ENCODE measurements around the gene ACBD4. TPM values are rescaled to one million over a fixed set of nuclear protein-coding genes. Genes with fewer than 3 reads are reported as not detected.

ACBD4 gene
- total and polyA plus RNA-seq, 2 of the 4 experiments (the other 2 are of a cell fraction): 2.3 to 5.7 TPM

- TF ChIP-seq RCOR1 (IDR thresholded peaks at IDR 0.05; ENCODE audit: insufficient replicate concordance, low read length) (no peak), MAFK (IDR thresholded peaks at IDR 0.05; ENCODE audit: low read depth, low read length) (no peak), MXI1 (IDR thresholded peaks at IDR 0.05; ENCODE audit: borderline replicate concordance, low read depth, low read length) (no peak), NFE2L2 (IDR thresholded peaks at IDR 0.05; ENCODE audit: low read depth, low read length) (no peak), CEBPB (IDR thresholded peaks at IDR 0.05; ENCODE audit: low read depth, low read length) (no peak), RFX5 (IDR thresholded peaks at IDR 0.05; ENCODE audit: low read depth, low read length) (no peak)
- H4K8ac ChIP-seq (ENCODE audit: low read depth in 2 of 2, low read length in 2 of 2): no peak overlapping the region; a peak in 1 of 4 replicates
- H3K9me1 ChIP-seq (ENCODE audit: insufficient read depth, low read length): no peaks in the 10 kb centered on the region
- H4K20me1 ChIP-seq (ENCODE audit: insufficient read depth, low read length): peaks cover 4% of the 10 kb centered on the region; the same call in 1 of the 2 replicates
- H3K14ac ChIP-seq (replicated peaks; ENCODE audit: low read depth, low read length): no peak overlapping the region
- peaks cover 85% of the 10 kb centered on the region for H3K36me3 ChIP-seq (ENCODE audit: control insufficient read depth, insufficient read depth, low read length)
- no peak overlapping the region for H3K4me3 ChIP-seq (ENCODE audit: insufficient read depth, low read depth, low read length)
- no peak for ATAC-seq (ENCODE audit: low read depth)
- H3K4ac ChIP-seq (ENCODE audit: low read depth, low read length): no peak overlapping the region
- no peak overlapping the region for H3K18ac ChIP-seq (ENCODE audit: low read depth, low read length)
- H3K23ac ChIP-seq (ENCODE audit: low read depth, low read length): no peak overlapping the region
- peaks cover 7% of the 10 kb centered on the region; the same call in 1 of the 2 replicates for H3K4me1 ChIP-seq (ENCODE audit: control insufficient read depth, insufficient read depth, low read length)
- H3K56ac ChIP-seq (ENCODE audit: extremely low read depth, insufficient read depth, low read length): no peak overlapping the region
- dilution Hi-C loops (cut with HindIII; ENCODE audit: low sequenced_read_pairs, unreplicated experiment) (no loop called here), in situ Hi-C loops (cut with MboI; ENCODE audit: low sequenced_read_pairs) (no loop called here), intact Hi-C loops (cut with micrococcal nuclease) (no loop called here)
- WGBS, 2 experiments (ENCODE audit: extremely low coverage in 2 of 2, insufficient read length in 1 of 2): 50% methylated on average over 1 of the region's 9 CpGs; no CpG with 5 or more reads in 1 of the 2 experiments
- peaks cover 13 to 63% of the 10 kb centered on the region in 2 experiments for H3K79me1 ChIP-seq (ENCODE audit: low read depth in 1 of 2, low read length in 2 of 2)
- no peak overlapping the region for H4K91ac ChIP-seq (ENCODE audit: insufficient read depth, low read depth, low read length)
- DNase-seq: no peak
- no peak overlapping the region for H3K9ac ChIP-seq (ENCODE audit: low read depth, low read length)
- no peak overlapping the region for H2BK20ac ChIP-seq (ENCODE audit: low read depth, low read length)
- POLR2A ChIA-PET (ENCODE audit: unreplicated experiment): no interaction called here
- CTCF ChIA-PET: no interaction called here
- H3K27ac ChIP-seq (ENCODE audit: insufficient read depth, low read length): no peak overlapping the region
- H3K9me3 ChIP-seq (ENCODE audit: control insufficient read depth, insufficient read depth, low read length): no peaks in the 10 kb centered on the region
- no peak overlapping the region for H4K5ac ChIP-seq (ENCODE audit: low read depth, low read length)
- H3K27me3 ChIP-seq (ENCODE audit: control insufficient read depth, insufficient read depth, low read length): no peaks in the 10 kb centered on the region
- no peak overlapping the region for H2BK120ac ChIP-seq (ENCODE audit: low read depth, low read length)
- no peak overlapping the region for H2BK15ac ChIP-seq (ENCODE audit: low read depth, low read length)
- no peak overlapping the region for H3K4me2 ChIP-seq (ENCODE audit: low read depth, low read length)
- H2AFZ ChIP-seq (replicated peaks; ENCODE audit: low read length, poor library complexity): no peak overlapping the region
- no peak overlapping the region for H2AK5ac ChIP-seq (ENCODE audit: low read depth, low read length)
- peak overlapping the region; percentile 51 for H2AK9ac ChIP-seq (replicated peaks; ENCODE audit: low read depth, low read length, poor library complexity)
- BruUV-seq (replicated peaks): no TSS peak
- H2BK5ac ChIP-seq (ENCODE audit: low read depth, low read length, poor library complexity, severe bottlenecking): no peak overlapping the region
Observed at GRCh38 chr17:45101546-45101882, 34.0 kb upstream of the ACBD4 start.

Data from IMR-90 (cell line).